HEK293 (cell line): ENCODE data around the gene IL10RB.

ENCODE experiments used
- CTCF ChIA-PET: fragments of 350-600 bp; formaldehyde crosslinking; extraction: SDS; loops from one replicate; lab custom pipeline; 2021; ENCODE audit warnings: antibody characterized with exemption; lab: Yijun Ruan, JAX
- POLR2A ChIA-PET: fragments of 300-600 bp; formaldehyde crosslinking; extraction: SDS; loops from one replicate; lab custom pipeline; 2020; ENCODE audit warnings: antibody characterized with exemption, inconsistent platforms; lab: Yijun Ruan, JAX
- H3K27ac ChIP-seq: fragments of 200-500 bp; sonication (Bioruptor generic); 2 replicates; pipeline ENCODE4 v1.5.1; 2014; ENCODE audit warnings: low read depth, low read length, control low read depth, inconsistent platforms; ENCODE audit errors: extremely low read depth
- H3K36me3 ChIP-seq, 2 experiments: fragments of 200-500 bp in 1 of 2; sonication (Bioruptor generic) in 1 of 2; 1 replicate in 1 of 2; 2 replicates in 1 of 2; pipeline ENCODE4 v1.5.1; 2014 to 2017; ENCODE audit warnings: inconsistent platforms in 2 of 2, low read length in 2 of 2; ENCODE audit not compliant: control insufficient read depth in 2 of 2, insufficient read depth in 1 of 2
- H3K4me1 ChIP-seq: fragments of 200-500 bp; sonication (Bioruptor generic); 2 replicates; pipeline ENCODE4 v1.5.1; 2014; ENCODE audit warnings: mild to moderate bottlenecking, low read length, inconsistent platforms; ENCODE audit not compliant: control insufficient read depth, insufficient read depth
- H3K4me3 ChIP-seq: 2 replicates; pipeline ENCODE4 v1.5.1; 2011; ENCODE audit warnings: low read depth, mild to moderate bottlenecking, control low read depth, low read length, moderate library complexity
- H3K9me3 ChIP-seq: fragments of 200-500 bp; sonication (Bioruptor generic); 2 replicates; pipeline ENCODE4 v1.5.1; 2014; ENCODE audit warnings: low read depth, low read length, inconsistent platforms; ENCODE audit not compliant: control insufficient read depth, insufficient read depth
- GLIS1 ChIP-seq: fragments of 450-650 bp; formaldehyde crosslinking; IDR thresholded peaks from 2 replicates; pipeline ENCODE4 v1.5.1; 2016; ENCODE audit warnings: missing biosample characterization, missing genetic modification characterization
- SETDB1 ChIP-seq: IDR thresholded peaks from one replicate; pipeline ENCODE4 v1.6.1; 2017; ENCODE audit warnings: mild to moderate bottlenecking, low read length, moderate library complexity, mixed read lengths; ENCODE audit not compliant: insufficient read length
- TRIM28 ChIP-seq: IDR thresholded peaks from 2 replicates; pipeline ENCODE4 v1.6.1; 2011; ENCODE audit warnings: low read length, control low read depth, borderline replicate concordance
- ZBTB20 ChIP-seq: fragments of 450-650 bp; formaldehyde crosslinking; IDR thresholded peaks from 2 replicates; pipeline ENCODE4 v1.5.1; 2016; ENCODE audit warnings: missing biosample characterization, missing genetic modification characterization
- ZFP3 ChIP-seq: fragments of 450-650 bp; formaldehyde crosslinking; IDR thresholded peaks from 2 replicates; pipeline ENCODE4 v1.5.1; 2016; ENCODE audit warnings: low read depth, missing biosample characterization, missing genetic modification characterization
- ZFP37 ChIP-seq: fragments of 450-650 bp; formaldehyde crosslinking; IDR thresholded peaks from 2 replicates; pipeline ENCODE4 v1.5.1; 2016; ENCODE audit warnings: missing biosample characterization, missing genetic modification characterization
- ZNF138 ChIP-seq: fragments of 450-650 bp; formaldehyde crosslinking; IDR thresholded peaks from 2 replicates; pipeline ENCODE4 v1.5.1; 2016; ENCODE audit warnings: missing biosample characterization, missing genetic modification characterization, borderline replicate concordance
- ZNF146 ChIP-seq: fragments of 450-650 bp; formaldehyde crosslinking; IDR thresholded peaks from 2 replicates; pipeline ENCODE4 v1.5.1; 2016; ENCODE audit warnings: missing biosample characterization, missing genetic modification characterization
- ZNF169 ChIP-seq: fragments of 450-650 bp; formaldehyde crosslinking; IDR thresholded peaks from 2 replicates; pipeline ENCODE4 v1.5.1; 2016; ENCODE audit warnings: missing biosample characterization, missing genetic modification characterization
- ZNF266 ChIP-seq: fragments of 450-650 bp; formaldehyde crosslinking; IDR thresholded peaks from 2 replicates; pipeline ENCODE4 v1.5.1; 2016; ENCODE audit warnings: missing biosample characterization, missing genetic modification characterization, low read depth
- ZNF280C ChIP-seq: fragments of 450-650 bp; formaldehyde crosslinking; IDR thresholded peaks from 2 replicates; pipeline ENCODE4 v1.5.1; 2016; ENCODE audit warnings: missing biosample characterization, missing genetic modification characterization
- ZNF302 ChIP-seq: fragments of 450-650 bp; formaldehyde crosslinking; IDR thresholded peaks from 2 replicates; pipeline ENCODE4 v1.5.1; 2016; ENCODE audit warnings: missing biosample characterization, missing genetic modification characterization, low read depth
- ZNF416 ChIP-seq: fragments of 450-650 bp; formaldehyde crosslinking; IDR thresholded peaks from 2 replicates; pipeline ENCODE4 v1.5.1; 2016; ENCODE audit warnings: missing biosample characterization, missing genetic modification characterization
- ZNF48 ChIP-seq: fragments of 450-650 bp; formaldehyde crosslinking; IDR thresholded peaks from 2 replicates; pipeline ENCODE4 v1.5.1; 2016; ENCODE audit warnings: missing biosample characterization, missing genetic modification characterization
- ZNF549 ChIP-seq: fragments of 450-650 bp; IDR thresholded peaks from 2 replicates; pipeline ENCODE4 v1.5.1; 2018; ENCODE audit warnings: missing biosample characterization, missing genetic modification characterization, mild to moderate bottlenecking, inconsistent platforms, moderate library complexity
- ZNF585B ChIP-seq: fragments of 450-650 bp; formaldehyde crosslinking; IDR thresholded peaks from 2 replicates; pipeline ENCODE4 v1.5.1; 2016; ENCODE audit warnings: missing biosample characterization, missing genetic modification characterization
- ZNF639 ChIP-seq: fragments of 450-650 bp; formaldehyde crosslinking; IDR thresholded peaks from 2 replicates; pipeline ENCODE4 v1.5.1; 2016; ENCODE audit warnings: missing biosample characterization, missing genetic modification characterization
- ZNF654 ChIP-seq: fragments of 450-650 bp; formaldehyde crosslinking; IDR thresholded peaks from 2 replicates; pipeline ENCODE4 v1.5.1; 2016; ENCODE audit warnings: low read depth, missing biosample characterization, missing genetic modification characterization
- ZNF692 ChIP-seq: fragments of 450-650 bp; formaldehyde crosslinking; IDR thresholded peaks from 2 replicates; pipeline ENCODE4 v1.5.1; 2016; ENCODE audit warnings: missing biosample characterization, missing genetic modification characterization
- ZNF707 ChIP-seq: fragments of 450-650 bp; formaldehyde crosslinking; IDR thresholded peaks from 2 replicates; pipeline ENCODE4 v1.5.1; 2016; ENCODE audit warnings: missing biosample characterization, missing genetic modification characterization

The IL10RB gene

GRCh38 chr21:33312121-33312520, 46.0 kb downstream of the IL10RB start:
- Histone ChIP-seq H3K9me3 (no peaks in the 10 kb centered on the region), H3K27ac (no peak overlapping the region), H3K36me3 (no peaks in the 10 kb centered on the region), H3K4me1 (peaks cover 6% of the 10 kb centered on the region; the same call in 1 of the 2 replicates), H3K4me3 (no peak overlapping the region)
- ChIA-PET POLR2A (no interaction called here), CTCF (no interaction called here)
- TF ChIP-seq ZFP3 (tag by site-specific recombination) (no peak), ZNF138 (tag by site-specific recombination) (no peak), ZNF416 (tag by site-specific recombination) (no peak), ZNF692 (tag by site-specific recombination) (no peak), ZNF302 (tag by site-specific recombination) (no peak), ZNF654 (tag by site-specific recombination) (no peak), ZNF280C (tag by site-specific recombination) (no peak), TRIM28 (no peak), ZBTB20 (tag by site-specific recombination) (no peak)

GRCh38 chr21:33313183-33313582, 47.0 kb downstream of the IL10RB start:
- TF ChIP-seq ZNF146 (tag by site-specific recombination) (no peak), ZNF549 (tag by site-specific recombination) (peak; percentile 81), ZNF48 (tag by site-specific recombination) (no peak), ZNF707 (tag by site-specific recombination) (no peak)
- ChIA-PET CTCF (interaction anchor here (0.6 to 0.9 kb wide), 4 partner anchors 80 to 845 kb away, joined by 3 to 8 read pairs (median 4); no protein-coding TSS in a partner anchor), POLR2A (no interaction called here)
- Histone ChIP-seq H3K4me3 (no peak overlapping the region), H3K9me3 (no peaks in the 10 kb centered on the region), H3K27ac (no peak overlapping the region), H3K36me3 (no peaks in the 10 kb centered on the region), H3K4me1 (peaks cover 6% of the 10 kb centered on the region; the same call in 1 of the 2 replicates)

- CTCF ChIA-PET, result interaction anchor here (0.6 to 1.8 kb wide), 4 partner anchors 48 to 844 kb away, joined by 3 to 13 read pairs (median 6); no protein-coding TSS in a partner anchor
- H3K4me3 ChIP-seq, result no peak overlapping the region
- POLR2A ChIA-PET, result interaction anchor here (3.5 kb wide), 1 partner anchor 12 kb away, joined by 12 read pairs; the partner anchor contains the start of gene IFNAR1
- peaks cover 5% of the 10 kb centered on the region; the same call in 1 of the 2 replicates for H3K4me1 ChIP-seq
- no peaks in the 10 kb centered on the region for H3K9me3 ChIP-seq
- no peak overlapping the region for H3K27ac ChIP-seq
- no peak for TF ChIP-seq ZNF169
- no peak for TF ChIP-seq ZNF639 (tag by site-specific recombination)
- TF ChIP-seq ZNF585B (tag by site-specific recombination), result no peak
- TF ChIP-seq ZFP37 (tag by site-specific recombination), result no peak
- TF ChIP-seq SETDB1, result peak; percentile 27
- no peak for TF ChIP-seq GLIS1
- TF ChIP-seq ZNF266 (tag by site-specific recombination), result no peak
- H3K36me3 ChIP-seq, result no peaks in the 10 kb centered on the region
These were observed 47.4 kb downstream of the IL10RB start for GRCh38 chr21:33313611-33314010.
